Measurements from ENCODE around the gene PTPRN2.
A peak's percentile ranks its signal among the peaks of the same experiment; 100 is the strongest.

The PTPRN2 gene

DNA sequence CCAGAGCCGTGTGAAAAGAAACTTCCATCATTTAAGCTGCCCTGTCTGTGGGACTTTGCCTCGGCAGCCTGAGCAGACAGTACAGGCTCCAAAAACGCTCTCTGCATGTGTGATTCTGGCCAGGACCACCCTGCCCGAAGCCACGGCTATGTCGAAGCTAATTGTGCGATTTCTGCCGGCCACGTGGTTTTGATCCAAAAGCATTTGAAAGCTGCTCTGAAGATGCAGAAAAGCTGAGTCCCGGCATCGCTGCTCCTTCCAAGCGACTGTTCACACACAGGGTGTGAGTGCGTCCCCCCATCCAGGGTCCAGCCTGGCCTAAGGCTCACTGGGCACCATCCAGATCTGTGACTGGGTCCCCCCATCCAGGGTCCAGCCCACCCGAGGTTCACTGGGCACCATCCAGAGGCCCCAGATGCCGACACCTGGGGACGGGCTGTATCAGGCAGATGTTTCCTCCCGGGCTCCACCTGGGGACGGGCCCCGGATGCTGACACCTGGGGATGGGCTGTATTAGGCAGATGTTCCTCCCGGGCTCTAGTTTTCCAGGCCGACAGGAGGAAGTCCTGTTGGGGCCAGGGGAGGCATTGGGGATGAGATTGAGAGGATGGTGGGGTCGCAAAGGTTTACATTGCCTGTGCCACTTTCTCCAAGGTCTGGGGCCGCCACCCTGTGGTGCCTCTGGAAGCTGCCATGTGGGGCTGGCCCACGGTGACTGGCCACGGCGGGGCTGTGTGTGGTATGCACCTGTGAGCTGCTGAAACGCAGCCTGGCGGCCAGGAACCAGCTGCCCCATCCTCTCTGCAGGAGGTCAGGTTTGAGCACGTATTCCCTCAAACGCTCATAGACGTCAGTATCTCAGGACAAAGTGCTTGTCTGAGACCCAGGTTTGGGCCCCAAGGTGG lies 723.5 kb downstream of the PTPRN2 start:
- DNase-seq (ENCODE audit: low spot score) = no peak

DNA sequence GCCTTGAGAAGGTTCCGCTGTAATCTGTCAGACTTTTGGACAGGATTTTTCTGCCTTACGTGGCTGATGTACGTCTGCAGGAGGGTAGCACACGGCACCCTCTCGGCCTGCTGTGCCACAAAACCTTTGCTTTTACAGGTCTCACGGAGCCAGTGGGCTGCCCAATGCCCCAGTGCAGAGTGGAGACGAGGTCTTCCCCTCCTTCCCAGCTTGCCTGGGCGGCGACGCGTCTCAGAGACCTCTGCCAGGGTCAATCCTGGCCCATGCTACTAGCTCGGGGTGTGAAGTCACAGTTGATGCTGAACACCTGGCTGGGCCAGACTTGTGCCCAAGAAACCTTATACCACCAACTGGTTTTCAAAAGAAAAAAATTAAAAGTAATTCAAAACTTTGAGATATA lies 724.4 kb downstream of the PTPRN2 start:
- no peak for DNase-seq (ENCODE audit: low spot score)

DNA sequence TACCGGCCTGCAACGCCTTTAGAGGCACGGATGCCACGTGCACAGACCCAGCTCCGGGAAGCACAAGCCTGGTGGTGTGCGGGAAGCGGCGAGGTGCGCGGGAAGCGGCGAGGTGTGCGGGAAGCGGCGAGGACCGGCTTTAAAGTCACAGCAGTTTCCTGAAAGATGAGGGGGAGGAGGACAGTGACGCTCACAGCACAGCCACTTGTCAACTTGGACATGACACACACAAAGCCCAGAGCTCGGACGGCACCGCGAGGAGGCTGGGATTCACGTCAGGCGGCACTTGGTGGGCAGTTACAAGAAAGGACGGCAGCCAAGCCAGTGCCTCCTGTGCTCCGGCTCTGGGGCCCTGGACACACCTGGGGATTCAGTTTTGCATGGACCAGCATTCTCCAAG lies 724.9 kb downstream of the PTPRN2 start:
- no peak for DNase-seq (ENCODE audit: low spot score)

DNA sequence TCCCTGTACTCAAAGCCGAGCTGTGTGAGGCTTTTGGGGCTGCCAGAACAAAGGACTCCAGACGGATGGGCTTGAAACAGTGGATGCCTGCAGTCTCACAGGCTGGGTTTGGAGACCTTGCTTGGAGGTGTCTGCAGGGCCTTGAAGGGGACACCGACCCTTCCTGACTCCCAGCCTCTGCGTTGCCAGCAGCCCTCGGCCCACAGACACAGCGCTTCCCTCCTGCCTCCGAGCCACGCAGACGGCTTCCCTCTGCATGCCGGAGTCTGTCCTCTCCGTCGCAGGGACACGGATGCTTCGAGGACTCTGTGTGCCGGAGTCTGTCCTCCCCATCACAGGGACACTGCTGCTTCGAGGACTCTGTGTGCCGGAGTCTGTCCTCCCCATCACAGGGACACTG lies 726.1 kb downstream of the PTPRN2 start:
- DNase-seq (ENCODE audit: low spot score) = no peak

DNA sequence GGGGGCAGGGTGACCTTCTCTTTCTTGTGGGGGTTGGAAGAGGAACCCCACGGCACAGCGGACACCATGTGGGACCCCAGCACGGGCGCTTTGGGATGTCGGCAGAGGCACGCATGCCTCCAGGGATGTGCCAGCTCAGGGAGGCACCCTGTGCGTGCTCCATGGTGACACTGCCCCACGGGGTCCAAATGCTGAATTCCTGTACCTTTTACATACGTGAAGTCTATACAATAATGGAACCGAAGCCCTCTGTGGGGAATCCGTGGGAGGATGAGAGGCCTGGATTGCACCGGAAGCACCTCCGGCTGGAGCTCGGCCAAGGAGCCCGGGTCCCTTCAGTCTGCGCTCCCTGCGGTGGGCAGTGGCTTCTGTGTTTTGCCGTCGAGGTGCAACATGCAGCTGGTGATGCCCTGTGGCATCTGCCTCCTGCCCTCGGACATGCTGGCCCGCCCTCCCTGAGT lies 726.6 kb downstream of the PTPRN2 start:
- DNase-seq (ENCODE audit: low spot score) = no peak

DNA sequence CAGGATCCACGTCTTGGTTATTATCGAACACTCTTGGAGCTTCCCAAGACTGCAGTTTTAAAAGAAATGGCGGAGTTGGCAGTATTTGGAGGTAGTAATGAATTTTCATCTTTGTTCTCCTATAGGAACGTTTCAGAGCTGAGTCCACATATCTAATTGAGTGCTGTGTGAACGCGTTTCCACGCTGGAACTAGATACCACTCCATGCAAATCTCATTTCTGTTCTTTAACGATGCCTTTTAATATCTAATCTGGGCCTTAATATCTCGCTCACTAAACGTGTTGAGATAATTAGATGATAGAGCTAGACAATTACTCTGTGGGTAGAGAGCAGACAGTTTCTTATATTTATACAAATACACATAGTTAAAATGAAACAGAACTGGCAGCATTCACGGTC lies 727.2 kb downstream of the PTPRN2 start:
- no peak for DNase-seq (ENCODE audit: low spot score)

DNA sequence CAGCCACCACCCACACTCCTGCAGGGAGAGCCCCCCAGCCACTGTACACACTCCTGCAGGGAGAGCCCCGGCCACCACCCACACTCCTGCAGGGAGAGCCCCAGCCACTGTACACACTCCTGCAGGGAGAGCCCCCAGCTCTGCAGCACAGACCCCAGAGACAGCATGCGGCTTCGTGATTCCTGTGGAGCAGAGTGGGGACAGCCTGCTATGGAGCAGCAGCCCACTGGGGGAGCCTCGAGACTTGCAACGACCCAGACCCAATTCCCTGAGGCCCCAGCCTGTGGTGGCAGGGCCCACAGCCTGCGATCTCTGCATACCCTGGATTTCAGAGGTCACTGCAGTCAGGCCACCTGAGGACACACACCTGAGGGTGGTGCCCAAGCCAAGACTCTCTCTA lies 727.7 kb downstream of the PTPRN2 start:
- DNase-seq (ENCODE audit: low spot score) = no peak

DNA sequence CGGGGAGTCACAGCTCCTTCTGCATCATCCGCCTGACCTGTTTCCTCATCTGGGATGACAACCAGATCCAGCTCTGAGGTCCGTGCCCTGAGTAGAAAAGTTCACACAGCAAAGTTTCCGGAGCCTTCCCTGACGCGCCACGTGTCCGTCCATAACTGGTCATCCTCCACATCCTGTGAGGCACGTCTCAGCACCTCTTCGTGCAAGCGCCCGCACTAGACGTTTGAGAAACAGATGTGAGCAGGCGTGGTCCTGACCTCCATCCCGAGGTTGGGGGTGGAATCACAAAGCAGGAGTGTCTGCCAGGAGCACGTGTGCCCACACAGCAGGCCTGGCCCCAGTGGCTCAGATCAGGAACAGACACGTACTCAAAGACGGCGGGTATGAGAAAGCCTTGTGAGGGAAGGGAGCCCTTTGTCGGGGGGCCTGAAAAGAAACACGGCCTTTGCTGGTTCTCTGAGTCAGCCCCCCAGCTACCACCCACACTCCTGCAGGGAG lies 730.0 kb downstream of the PTPRN2 start:
- no peak for DNase-seq (ENCODE audit: low spot score)

DNA sequence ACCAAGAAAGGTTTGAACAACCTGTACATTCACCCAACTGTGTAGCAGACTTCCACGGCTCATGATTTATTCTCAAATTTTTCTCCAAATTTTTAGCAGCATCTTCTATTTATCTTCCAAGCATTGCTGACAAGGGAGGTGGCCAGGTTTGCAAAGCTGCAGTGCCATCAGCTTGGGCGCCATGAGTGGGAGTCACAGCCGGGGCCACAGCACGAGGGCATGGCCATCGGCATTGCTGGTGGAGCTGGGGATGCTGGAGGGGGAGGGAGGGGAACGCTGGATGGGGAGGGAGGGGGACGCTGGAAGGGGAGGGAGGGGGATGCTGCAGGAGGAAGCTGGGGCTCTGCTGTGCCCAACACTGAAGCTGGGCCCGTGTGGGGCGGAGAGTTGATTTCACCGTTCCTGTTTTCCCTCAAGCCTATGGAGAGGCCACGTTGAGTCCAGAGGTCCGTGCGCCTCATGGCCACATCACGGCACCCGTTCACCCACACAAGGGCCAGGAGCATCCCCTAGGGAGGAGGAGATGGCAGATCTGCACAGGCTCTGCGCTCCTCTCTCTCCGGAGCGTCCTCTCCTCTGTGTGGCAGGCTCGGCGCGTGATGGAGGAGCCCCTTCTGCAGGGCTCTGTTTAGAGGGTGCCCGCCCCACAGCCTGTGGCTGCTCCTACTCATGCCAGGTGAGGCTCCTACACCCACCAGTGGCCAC lies 730.6 kb downstream of the PTPRN2 start:
- no peak for DNase-seq (ENCODE audit: low spot score)

DNA sequence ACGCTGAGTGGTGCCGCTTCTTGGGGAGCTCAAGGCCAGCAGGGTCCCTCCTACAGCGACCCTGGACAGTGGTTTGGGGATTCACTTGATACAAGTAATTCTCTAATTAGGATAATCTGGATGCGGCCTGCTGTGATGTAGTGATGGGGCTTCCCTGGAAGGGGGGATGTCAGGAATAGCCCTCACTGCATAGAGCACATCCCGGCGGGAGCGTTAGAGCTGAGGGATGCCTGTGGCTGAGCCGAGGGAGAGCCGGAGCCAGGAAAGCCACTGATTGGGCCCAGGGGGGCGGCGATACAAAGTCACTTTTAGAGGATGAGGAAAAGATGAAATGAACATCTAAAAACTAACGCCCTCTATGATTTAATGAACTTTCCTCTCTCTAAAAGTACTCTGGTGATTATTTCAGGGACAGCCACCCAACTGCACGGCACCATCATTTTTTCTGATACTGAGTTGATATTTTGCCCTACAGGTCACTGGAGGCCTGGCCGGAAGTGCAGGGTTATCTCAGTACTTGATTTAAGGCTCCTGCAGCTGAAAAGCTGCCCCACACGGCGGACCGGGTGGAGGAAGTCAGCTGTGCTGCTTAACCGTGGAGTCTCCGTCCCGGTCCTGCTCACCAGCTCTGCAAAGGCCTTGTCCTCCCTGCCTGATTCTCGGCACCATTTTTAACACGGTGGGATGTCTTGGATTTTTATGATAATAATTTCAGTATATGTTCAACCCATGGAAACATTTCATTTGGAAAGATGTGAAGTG lies 732.0 kb downstream of the PTPRN2 start:
- no peak for DNase-seq (ENCODE audit: low spot score)

DNA sequence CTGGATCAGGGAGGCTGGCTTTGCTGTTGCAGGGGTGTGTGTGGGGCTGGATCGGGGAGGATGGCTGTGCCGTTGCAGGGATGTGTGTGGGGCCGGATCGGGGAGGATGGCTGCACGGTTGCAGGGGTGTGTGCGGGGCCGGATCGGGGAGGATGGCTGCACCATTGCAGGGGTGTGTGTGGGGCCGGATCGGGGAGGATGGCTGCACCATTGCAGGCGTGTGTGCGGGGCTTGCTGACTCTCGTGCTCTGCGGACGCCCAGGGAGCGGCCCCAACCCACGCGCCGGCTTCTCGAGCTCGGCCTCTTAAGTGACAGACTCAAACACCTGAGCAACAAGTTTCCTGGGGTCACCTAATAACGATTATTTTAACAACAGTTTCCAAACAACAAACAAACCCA lies 732.6 kb downstream of the PTPRN2 start:
- DNase-seq (ENCODE audit: low spot score) = no peak

DNA sequence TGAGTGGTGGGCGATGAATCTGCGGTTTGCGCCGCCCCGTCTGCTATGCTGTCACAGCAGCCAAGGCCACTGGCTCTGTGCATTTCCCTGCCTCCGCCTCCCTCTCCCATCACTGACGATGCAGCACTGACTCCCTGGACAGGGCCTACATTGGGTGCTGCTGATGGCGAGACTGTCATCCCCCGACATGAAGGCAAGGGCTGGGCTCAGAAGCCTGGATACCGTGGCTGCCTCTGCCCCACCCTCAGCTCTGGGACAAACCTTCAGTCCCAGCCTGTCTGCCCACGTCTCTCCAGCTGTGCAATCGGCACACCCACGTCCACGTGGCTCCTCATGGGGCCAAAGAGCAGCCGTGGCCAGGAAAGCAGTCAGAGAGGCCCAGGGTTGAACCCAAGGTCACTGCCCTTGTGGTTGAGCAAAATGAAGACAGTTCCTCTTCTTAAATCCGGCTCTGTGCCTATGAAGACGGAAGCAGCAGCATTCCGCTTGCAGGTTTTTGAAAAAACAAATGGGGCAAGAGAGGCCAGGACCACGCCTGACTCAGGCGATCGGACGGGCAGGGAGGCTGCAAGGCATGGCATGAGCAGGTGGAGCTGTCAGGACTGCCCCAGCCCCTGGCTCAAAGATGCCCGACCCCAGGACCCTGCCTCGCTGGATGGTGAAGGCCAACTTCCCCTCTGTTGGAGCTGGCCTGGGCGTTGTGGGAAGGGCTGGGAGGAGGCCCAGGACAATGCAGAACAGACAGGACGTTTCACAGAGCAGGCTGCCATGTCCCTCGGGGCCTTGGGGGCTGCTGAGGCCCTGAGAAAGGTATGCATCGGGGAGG lies 733.3 kb downstream of the PTPRN2 start:
- DNase-seq (ENCODE audit: low spot score) = no peak

DNA sequence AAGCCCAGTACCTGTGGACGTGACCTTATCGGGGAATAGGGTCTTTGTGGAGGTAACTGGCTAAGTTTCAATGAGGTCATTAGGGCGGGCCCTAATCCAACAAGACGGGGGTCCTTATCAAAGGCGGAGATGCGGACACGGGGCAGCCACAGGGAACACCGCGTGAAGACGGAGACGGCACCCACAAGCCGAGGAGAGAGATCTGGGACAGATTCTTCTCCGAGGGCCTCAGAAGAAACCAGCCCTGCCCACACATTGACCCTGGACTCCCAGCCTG lies 733.9 kb downstream of the PTPRN2 start:
- DNase-seq (ENCODE audit: low spot score) = no peak

DNA sequence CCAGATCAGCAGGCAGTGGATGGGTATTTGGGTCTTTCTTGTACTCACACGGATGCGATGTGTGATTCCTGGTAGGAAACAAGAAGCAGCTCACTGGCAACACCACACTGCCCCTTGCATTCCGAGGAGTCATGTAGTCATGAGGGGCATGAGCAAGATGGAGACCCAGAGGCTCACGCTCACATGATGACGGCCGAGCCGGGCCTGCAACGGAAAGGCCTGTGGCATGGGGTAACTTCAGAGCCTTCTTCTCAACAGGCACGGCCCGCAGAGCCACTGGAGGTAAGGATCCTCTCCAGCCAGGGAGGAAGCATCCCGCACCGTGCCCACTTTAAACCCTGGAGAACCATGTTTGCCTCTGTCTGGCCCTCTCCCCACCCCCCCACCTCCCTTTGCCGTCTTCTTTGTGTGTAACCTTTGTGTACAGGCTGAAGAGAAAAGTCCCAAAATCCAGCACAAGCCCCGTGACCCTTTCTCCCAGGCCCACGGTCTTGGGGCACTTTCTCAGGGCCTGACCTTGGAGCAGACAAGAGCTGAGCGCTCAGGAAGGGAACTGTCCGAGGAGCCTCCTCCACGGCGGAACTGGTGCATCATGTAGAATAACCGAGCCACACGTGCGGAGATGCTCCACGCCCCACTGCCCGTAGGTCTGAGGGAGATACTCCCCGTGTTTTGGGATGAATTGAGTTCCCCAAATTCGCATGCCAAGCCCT lies 734.4 kb downstream of the PTPRN2 start:
- no peak for DNase-seq (ENCODE audit: low spot score)

DNA sequence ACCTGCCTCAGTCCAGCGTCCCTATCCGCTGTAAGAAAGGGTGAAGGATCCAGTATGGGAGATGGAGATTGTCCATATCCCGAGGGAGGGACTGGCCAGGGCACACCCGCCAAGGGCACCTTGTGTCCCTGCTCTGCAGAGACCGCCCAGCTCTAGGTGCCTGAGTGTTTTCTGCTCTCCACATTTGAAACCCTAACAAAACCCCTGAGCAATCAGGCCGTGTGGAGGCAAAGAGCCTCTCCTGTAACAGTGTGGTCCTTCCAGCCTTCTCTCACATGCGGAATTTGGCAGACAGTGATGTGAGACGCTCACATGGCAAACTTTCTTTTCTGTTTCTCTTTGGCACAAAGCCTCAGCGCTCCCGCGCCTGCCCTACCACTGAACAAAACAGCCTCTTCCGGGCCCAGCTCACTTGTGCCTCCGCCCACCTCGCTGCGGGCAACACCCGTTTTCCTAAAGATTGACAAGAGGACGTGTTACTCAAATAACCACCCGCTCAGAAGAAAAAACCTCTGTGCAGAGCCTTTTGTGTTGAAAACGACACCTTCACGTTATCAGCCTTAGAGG lies 736.0 kb downstream of the PTPRN2 start:
- DNase-seq (ENCODE audit: low spot score) = peak; percentile 78

DNA sequence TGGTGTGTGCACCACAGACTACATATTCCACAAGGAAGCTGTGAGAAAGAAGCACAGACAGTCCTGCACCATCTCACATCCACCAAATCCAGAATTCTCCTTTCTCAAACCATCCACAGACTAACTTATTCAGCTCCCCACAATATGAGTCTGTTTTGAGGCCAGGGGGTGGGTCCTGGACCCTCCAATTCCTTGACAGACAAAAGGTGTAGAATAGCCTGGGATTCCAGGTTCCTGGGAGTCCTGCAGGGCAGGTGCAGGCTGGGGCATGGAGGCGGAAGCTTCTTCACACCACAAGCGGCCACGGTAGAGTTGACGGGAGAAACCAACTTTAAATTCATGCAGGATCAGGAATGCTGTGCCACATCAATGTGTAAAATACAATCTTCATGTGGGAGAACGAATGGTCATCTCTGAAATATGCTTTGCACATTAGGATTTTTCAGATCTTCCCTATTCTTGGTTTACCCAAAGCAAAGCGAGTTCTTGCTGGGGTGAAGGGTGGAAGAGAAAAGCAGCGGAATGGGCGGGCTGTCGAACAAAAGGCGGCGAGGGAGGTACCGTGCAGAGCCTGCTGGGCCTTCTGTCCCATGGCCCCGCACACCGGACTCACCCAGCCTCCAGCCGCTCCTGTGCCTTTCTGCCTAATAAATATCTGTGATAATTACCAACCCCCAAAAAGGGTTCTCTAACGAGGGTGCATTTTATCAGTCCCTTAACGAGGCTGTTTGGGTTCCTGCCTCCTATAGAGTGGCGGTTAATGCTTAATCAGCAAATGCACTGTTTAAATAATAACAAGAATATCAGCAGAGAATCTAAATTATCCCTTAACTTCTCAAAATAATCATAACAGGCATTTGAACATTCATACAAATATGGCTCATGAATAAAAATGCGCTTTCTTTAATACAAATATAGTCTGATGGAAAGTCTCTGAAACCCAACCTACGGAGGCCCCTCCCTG lies 736.9 kb downstream of the PTPRN2 start:
- DNase-seq (ENCODE audit: low spot score) = no peak

DNA sequence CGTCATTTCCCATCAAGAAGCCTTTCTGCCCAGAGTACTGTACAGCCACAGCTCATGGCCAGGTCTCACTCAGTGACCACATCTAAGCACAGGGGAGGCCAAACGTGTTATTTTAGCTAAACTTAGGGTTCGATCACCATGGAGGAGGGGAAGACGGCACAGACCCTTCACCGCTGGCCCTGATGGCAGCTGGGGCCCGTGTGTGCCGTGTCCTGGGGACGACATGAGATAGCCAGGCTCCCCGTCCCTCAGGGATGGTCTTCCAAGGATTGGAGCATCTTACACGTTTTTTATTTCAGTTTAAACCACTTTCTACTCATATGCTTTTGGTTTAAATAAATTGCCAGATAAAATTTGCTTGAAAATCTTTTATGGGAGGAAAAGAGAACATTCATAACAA lies 737.9 kb downstream of the PTPRN2 start:
- DNase-seq (ENCODE audit: low spot score) = no peak

DNA sequence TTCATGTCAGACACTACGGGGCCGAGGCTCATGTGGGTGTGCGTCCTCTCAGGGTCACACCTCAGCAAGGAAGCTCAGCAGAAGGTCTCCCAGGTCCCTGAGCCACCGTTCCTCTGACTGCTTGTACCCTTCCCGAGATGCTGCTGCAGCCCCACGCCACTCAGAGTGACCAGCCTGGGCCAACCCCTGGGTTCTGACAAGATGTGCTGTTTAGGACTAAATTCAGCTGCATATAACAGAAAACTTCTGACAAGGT lies 738.4 kb downstream of the PTPRN2 start:
- no peak for DNase-seq (ENCODE audit: low spot score)

DNA sequence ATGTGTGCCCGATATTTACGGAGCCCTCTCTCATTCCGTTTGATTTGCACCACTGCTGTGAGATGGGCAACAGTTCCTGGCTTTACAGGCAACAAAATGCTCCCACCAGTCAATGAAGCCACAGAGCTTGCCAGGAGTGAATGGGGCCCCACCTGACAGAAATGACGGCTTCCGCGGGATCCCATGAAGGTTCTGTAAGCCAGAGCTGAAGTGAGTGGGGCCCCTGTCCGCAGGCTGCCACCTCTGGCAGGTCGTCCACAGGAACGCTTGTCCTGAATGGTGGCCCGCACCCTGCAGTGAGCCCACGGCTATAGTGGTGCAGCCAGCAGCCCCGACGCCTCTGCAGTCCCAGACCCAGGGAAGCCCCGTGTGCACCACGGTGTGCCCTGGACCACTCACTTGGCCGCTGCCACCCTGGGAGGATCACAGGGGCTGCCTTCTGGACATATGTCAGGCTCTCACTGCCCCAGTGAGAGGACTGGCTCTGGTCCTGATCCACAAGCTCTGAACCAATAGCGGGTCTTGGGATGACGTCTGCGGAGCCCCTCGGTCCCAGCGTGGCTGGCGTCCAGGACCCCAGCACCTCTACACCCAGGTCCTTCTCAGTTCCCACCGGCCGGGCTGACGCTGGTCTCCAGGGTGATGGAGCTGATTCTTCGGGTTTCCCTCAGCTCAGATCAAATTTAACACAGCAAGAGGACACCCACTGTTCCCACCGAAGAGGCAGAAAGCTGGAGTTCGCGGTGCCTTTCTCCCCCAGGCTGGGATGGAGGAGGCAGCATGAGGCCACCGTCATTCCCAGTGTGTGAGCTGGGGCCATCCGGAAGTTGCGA lies 738.9 kb downstream of the PTPRN2 start:
- no peak for DNase-seq (ENCODE audit: low spot score)
